ENCODE data around the gene SBF2. TPM values are rescaled to one million over a fixed set of nuclear protein-coding genes. Genes with fewer than 3 reads are reported as not detected.

SBF2 gene
- total RNA-seq, 1 donor from 2014 or later = 44.9 TPM

DNA sequence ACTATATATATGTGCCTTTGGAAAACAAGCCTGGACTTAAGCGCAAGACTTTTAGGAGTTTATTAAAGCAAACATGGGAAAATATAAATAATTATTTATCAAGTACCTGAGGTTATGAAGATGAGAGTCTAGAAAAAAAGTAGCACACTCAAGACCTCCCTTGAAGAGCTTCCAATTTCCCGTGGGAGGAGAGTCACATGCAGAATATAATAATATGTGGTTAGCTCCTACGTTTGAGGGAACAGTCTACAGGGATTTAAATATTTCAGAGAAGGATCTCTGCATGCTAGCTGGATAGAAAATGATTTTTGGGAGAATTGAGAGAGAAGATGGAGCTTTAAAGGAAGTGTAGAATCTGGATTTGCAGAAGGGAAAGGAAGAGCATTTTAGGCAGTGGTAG is 446.4 kb downstream of the SBF2 start:
- no peaks in the 10 kb centered on the region for H3K27me3 Mint-ChIP-seq
- no peaks in the 10 kb centered on the region for H3K9me3 Mint-ChIP-seq (ENCODE audit: low read depth)
- H3K4me1 Mint-ChIP-seq (ENCODE audit: low read depth) = no peaks in the 10 kb centered on the region
- TF ChIP-seq, protein P1, sequence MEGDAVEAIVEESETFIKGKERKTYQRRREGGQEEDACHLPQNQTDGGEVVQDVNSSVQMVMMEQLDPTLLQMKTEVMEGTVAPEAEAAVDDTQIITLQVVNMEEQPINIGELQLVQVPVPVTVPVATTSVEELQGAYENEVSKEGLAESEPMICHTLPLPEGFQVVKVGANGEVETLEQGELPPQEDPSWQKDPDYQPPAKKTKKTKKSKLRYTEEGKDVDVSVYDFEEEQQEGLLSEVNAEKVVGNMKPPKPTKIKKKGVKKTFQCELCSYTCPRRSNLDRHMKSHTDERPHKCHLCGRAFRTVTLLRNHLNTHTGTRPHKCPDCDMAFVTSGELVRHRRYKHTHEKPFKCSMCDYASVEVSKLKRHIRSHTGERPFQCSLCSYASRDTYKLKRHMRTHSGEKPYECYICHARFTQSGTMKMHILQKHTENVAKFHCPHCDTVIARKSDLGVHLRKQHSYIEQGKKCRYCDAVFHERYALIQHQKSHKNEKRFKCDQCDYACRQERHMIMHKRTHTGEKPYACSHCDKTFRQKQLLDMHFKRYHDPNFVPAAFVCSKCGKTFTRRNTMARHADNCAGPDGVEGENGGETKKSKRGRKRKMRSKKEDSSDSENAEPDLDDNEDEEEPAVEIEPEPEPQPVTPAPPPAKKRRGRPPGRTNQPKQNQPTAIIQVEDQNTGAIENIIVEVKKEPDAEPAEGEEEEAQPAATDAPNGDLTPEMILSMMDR (IDR thresholded peaks at IDR 0.05; ENCODE audit: unreplicated experiment) = no peak
- no peak for DNase-seq (ENCODE audit: low spot score, unreplicated experiment)
- H3K36me3 Mint-ChIP-seq (ENCODE audit: insufficient read depth) = peaks cover 11% of the 10 kb centered on the region
- H3K27ac Mint-ChIP-seq = no peak overlapping the region
- H3K4me3 Mint-ChIP-seq (ENCODE audit: low read depth) = no peak overlapping the region

- TF ChIP-seq, protein P1 (IDR thresholded peaks at IDR 0.05; ENCODE audit: unreplicated experiment) = no peak
- H3K4me1 Mint-ChIP-seq (ENCODE audit: low read depth) = no peaks in the 10 kb centered on the region
- no peak overlapping the region for H3K27ac Mint-ChIP-seq
- no peaks in the 10 kb centered on the region for H3K27me3 Mint-ChIP-seq
- DNase-seq (ENCODE audit: low spot score, unreplicated experiment) = no peak
- H3K4me3 Mint-ChIP-seq (ENCODE audit: low read depth) = no peak overlapping the region
- H3K36me3 Mint-ChIP-seq (ENCODE audit: insufficient read depth) = peaks cover 16% of the 10 kb centered on the region
- H3K9me3 Mint-ChIP-seq (ENCODE audit: low read depth) = no peaks in the 10 kb centered on the region
Measured at GRCh38 chr11:9842923-9843322, 451.1 kb downstream of the SBF2 start.

- Mint-ChIP-seq H3K9me3 (ENCODE audit: low read depth) (no peaks in the 10 kb centered on the region), H3K4me1 (ENCODE audit: low read depth) (no peaks in the 10 kb centered on the region), H3K27ac (no peak overlapping the region), H3K4me3 (ENCODE audit: low read depth) (no peak overlapping the region), H3K27me3 (no peaks in the 10 kb centered on the region), H3K36me3 (ENCODE audit: insufficient read depth) (peaks cover 14% of the 10 kb centered on the region)
- TF ChIP-seq, protein P1 (IDR thresholded peaks at IDR 0.05; ENCODE audit: unreplicated experiment) = no peak
- DNase-seq (ENCODE audit: low spot score, unreplicated experiment) = no peak
Measured at GRCh38 chr11:9840460-9841004, 453.5 kb downstream of the SBF2 start.

DNA sequence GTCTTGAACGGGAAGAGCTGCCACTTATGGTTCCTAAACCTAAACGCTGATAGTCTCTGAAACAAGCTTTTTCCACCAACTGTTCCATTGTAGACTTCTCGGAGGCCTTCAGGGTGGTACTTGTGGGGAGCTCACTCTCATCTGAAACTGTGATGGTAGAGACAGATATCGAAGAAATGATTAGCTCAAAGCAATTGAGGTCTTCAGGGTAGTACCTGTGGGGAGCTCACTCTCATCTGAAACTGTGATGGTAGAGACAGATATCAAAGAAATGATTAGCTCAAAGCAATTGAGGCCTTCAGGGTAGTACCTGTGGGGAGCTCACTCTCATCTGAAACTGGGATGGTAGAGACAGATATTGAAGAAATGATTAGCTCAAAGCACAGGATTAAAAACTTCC is 454.5 kb downstream of the SBF2 start:
- H3K9me3 Mint-ChIP-seq (ENCODE audit: low read depth) = no peaks in the 10 kb centered on the region
- no peak overlapping the region for H3K4me3 Mint-ChIP-seq (ENCODE audit: low read depth)
- H3K27ac Mint-ChIP-seq = no peak overlapping the region
- no peaks in the 10 kb centered on the region for H3K27me3 Mint-ChIP-seq
- DNase-seq (ENCODE audit: low spot score, unreplicated experiment) = no peak
- no peaks in the 10 kb centered on the region for H3K4me1 Mint-ChIP-seq (ENCODE audit: low read depth)
- H3K36me3 Mint-ChIP-seq (ENCODE audit: insufficient read depth) = peaks cover 9% of the 10 kb centered on the region
- TF ChIP-seq, protein P1 (IDR thresholded peaks at IDR 0.05; ENCODE audit: unreplicated experiment) = no peak

GRCh38 chr11:9838961-9839360 is 455.1 kb downstream of the SBF2 start:
- TF ChIP-seq, protein P1 (IDR thresholded peaks at IDR 0.05; ENCODE audit: unreplicated experiment) = no peak
- Mint-ChIP-seq H3K27me3 (no peaks in the 10 kb centered on the region), H3K27ac (no peak overlapping the region), H3K4me1 (ENCODE audit: low read depth) (no peaks in the 10 kb centered on the region), H3K4me3 (ENCODE audit: low read depth) (no peak overlapping the region), H3K9me3 (ENCODE audit: low read depth) (no peaks in the 10 kb centered on the region), H3K36me3 (ENCODE audit: insufficient read depth) (peaks cover 7% of the 10 kb centered on the region)
- DNase-seq (ENCODE audit: low spot score, unreplicated experiment) = no peak
